ENCODE data around the gene MAPKAPK2. TPM values are rescaled to one million over a fixed set of nuclear protein-coding genes. Genes with fewer than 3 reads are reported as not detected.
A peak's percentile ranks its signal among the peaks of the same experiment; 100 is the strongest.

Gene MAPKAPK2
- total RNA-seq (2014; rRNA removed; shearing (Covaris generic)) (50.6 and 63.3 TPM in 2 replicates), polyA plus RNA-seq (2016; fragmentation: Nextera tagmentation; extraction: Ambion mirVana) (7.5 and 8.8 TPM in 2 replicates)

- Histone ChIP-seq H3K9me2 (ENCODE audit: insufficient read depth) (no peaks in the 10 kb centered on the region), H3K9me3 (ENCODE audit: low read depth) (no peaks in the 10 kb centered on the region), H3K4me1 (ENCODE audit: insufficient read depth) (peaks cover 29% of the 10 kb centered on the region), H3K27me3 (replicated peaks; ENCODE audit: insufficient read depth) (no peaks in the 10 kb centered on the region), H3K27ac (peak within 1 kb of the TSS; percentile 99), H3K9ac (peak within 1 kb of the TSS; percentile 99), H4K20me1 (ENCODE audit: insufficient read depth) (peaks cover 11% of the 10 kb centered on the region), H3F3A (ENCODE audit: insufficient read depth) (peaks cover 26% of the 10 kb centered on the region), H3K36me3 (ENCODE audit: low read depth) (no peaks in the 10 kb centered on the region), H3K4me2 (ENCODE audit: unreplicated experiment) (peak within 1 kb of the TSS; percentile 84), H3K4me3 (peak within 1 kb of the TSS; percentile 93), H3K79me2 (ENCODE audit: insufficient read depth) (peaks cover 41% of the 10 kb centered on the region), H2AFZ (peak within 1 kb of the TSS; percentile 93)
- peak; percentile 93 for DNase-seq
- in situ Hi-C loops (cut with MboI) = no loop called here
- TF ChIP-seq EZH2phosphoT487 (IDR thresholded peaks at IDR 0.05; ENCODE audit: insufficient read depth, low read depth) (no peak), EZH2 (IDR thresholded peaks at IDR 0.05; ENCODE audit: insufficient read depth, poor library complexity, severe bottlenecking) (no peak)
- 2 to 3% methylated on average over 21 to 39 of the region's 82 CpGs for WGBS, 2 experiments (ENCODE audit: low coverage in 1 of 2, low lambda C conversion rate in 2 of 2, missing lambda C conversion rate in 2 of 2)
These were observed at the start of gene MAPKAPK2 for GRCh38 chr1:206684478-206685333. MAPKAPK2 (plus strand) TSS chr1:206684905; CDS start chr1:206685230, 325 bp downstream.

DNA sequence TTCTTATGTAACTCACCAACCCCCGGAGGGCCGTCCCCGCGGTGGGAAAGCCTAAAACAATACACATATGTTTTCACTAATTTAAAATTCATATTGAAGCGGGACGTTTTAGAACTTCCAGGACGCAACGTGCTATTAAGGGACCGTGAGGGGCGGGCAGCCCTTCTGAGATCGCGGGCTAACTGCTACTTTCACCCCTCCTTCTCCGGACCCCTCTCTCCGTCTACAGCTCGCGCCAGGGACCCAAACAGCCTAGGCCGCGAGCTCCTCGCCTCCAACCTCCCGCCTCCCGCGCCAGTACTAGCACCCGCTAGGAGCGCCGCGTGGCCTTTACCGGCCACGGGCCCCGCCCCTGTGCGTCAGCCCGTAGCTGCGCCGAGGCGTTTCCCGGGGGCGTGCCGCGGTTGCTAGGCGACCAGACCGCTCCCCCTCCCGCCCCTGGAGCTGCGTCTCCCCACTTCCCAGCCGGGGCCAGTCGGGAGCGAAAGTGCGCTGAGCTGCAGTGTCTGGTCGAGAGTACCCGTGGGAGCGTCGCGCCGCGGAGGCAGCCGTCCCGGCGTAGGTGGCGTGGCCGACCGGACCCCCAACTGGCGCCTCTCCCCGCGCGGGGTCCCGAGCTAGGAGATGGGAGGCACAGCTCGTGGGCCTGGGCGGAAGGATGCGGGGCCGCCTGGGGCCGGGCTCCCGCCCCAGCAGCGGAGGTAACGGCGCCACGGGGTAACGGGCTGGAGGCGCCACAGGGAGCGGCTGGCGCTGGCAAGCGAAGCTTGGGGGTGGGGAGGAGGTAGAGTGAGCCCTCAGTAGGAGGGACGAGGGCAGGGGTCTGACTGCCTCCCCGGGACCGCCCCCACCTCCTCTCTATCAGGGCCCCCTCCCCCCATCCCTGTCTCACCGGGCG lies 49.4 kb upstream of the MAPKAPK2 start, which contains the start of gene DYRK3:
Gene DYRK3 (plus strand): TSS at position 457 of the 898 bp plus-strand sequence. CDS start 168 bp downstream, at position 625.
- H3K27ac ChIP-seq = peak within 1 kb of the TSS; percentile 94
- 0 out of 2 replicates have a peak, but pooled peaks cover 4% of the 10 kb centered on the region for H3K36me3 ChIP-seq (ENCODE audit: low read depth)
- H3K9me3 ChIP-seq (ENCODE audit: low read depth) = no peaks in the 10 kb centered on the region
- H3K9ac ChIP-seq = peak within 1 kb of the TSS; percentile 96
- peak; percentile 99 for DNase-seq
- no peaks in the 10 kb centered on the region for H3K9me2 ChIP-seq (ENCODE audit: insufficient read depth)
- 0 to 1% methylated on average over 55 to 64 of the region's 84 CpGs for WGBS, 2 experiments (ENCODE audit: low coverage in 1 of 2, low lambda C conversion rate in 2 of 2, missing lambda C conversion rate in 2 of 2)
- no peaks in the 10 kb centered on the region for H3K27me3 ChIP-seq (replicated peaks; ENCODE audit: insufficient read depth)
- no peaks in the 10 kb centered on the region for H4K20me1 ChIP-seq (ENCODE audit: insufficient read depth)
- no peak for TF ChIP-seq EZH2phosphoT487 (IDR thresholded peaks at IDR 0.05; ENCODE audit: insufficient read depth, low read depth)
- no peak for TF ChIP-seq EZH2 (IDR thresholded peaks at IDR 0.05; ENCODE audit: insufficient read depth, poor library complexity, severe bottlenecking)
- peaks cover 47% of the 10 kb centered on the region for H3K4me1 ChIP-seq (ENCODE audit: insufficient read depth)
- in situ Hi-C loops (cut with MboI) = no loop called here
- peak within 1 kb of the TSS; percentile 91 for H3K4me3 ChIP-seq
- peaks cover 43% of the 10 kb centered on the region for H3F3A ChIP-seq (ENCODE audit: insufficient read depth)
- peak within 1 kb of the TSS; percentile 92 for H3K4me2 ChIP-seq (ENCODE audit: unreplicated experiment)
- peaks cover 45% of the 10 kb centered on the region for H3K79me2 ChIP-seq (ENCODE audit: insufficient read depth)
- H2AFZ ChIP-seq = peak within 1 kb of the TSS; percentile 74

DNA sequence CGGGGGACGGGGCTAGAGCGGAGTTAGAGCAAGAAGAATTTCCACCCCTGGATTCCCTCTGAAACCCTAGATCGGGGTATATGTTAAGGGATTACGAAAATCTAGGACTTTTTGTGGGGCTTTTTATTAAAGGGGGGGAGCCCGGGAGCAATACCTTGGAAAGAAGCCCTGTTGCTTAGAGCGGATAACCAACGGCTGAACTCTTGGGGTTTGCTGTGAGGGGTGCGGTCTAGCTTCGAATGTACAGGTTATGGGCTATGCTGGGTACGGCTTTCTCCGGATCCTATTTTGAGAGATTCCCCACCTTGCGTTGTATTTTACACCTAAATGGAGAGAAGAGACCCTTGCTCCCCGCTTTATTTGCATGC lies 48.7 kb upstream of the MAPKAPK2 start:
- no peaks in the 10 kb centered on the region for H3K27me3 ChIP-seq (replicated peaks; ENCODE audit: insufficient read depth)
- H3K36me3 ChIP-seq (ENCODE audit: low read depth) = 0 out of 2 replicates have a peak, but pooled peaks cover 9% of the 10 kb centered on the region
- H4K20me1 ChIP-seq (ENCODE audit: insufficient read depth) = no peaks in the 10 kb centered on the region
- TF ChIP-seq EZH2phosphoT487 (IDR thresholded peaks at IDR 0.05; ENCODE audit: insufficient read depth, low read depth) = no peak
- TF ChIP-seq EZH2 (IDR thresholded peaks at IDR 0.05; ENCODE audit: insufficient read depth, poor library complexity, severe bottlenecking) = no peak
- H3K4me1 ChIP-seq (ENCODE audit: insufficient read depth) = peaks cover 47% of the 10 kb centered on the region
- H3K9me3 ChIP-seq (ENCODE audit: low read depth) = no peaks in the 10 kb centered on the region
- peak; percentile 64 for DNase-seq
- H3K4me2 ChIP-seq (ENCODE audit: unreplicated experiment) = peak overlapping the region; percentile 92
- H3K9me2 ChIP-seq (ENCODE audit: insufficient read depth) = no peaks in the 10 kb centered on the region
- H3F3A ChIP-seq (ENCODE audit: insufficient read depth) = peaks cover 43% of the 10 kb centered on the region
- peak overlapping the region; percentile 54 for H2AFZ ChIP-seq
- peak overlapping the region; percentile 96 for H3K9ac ChIP-seq
- H3K4me3 ChIP-seq = peak overlapping the region; percentile 91
- H3K27ac ChIP-seq = peak overlapping the region; percentile 94
- H3K79me2 ChIP-seq (ENCODE audit: insufficient read depth) = peaks cover 51% of the 10 kb centered on the region
- in situ Hi-C loops (cut with MboI) = no loop called here
- WGBS, 2 experiments (ENCODE audit: low coverage in 1 of 2, low lambda C conversion rate in 2 of 2, missing lambda C conversion rate in 2 of 2) = 3% methylated on average over 14 of the region's 14 CpGs

DNA sequence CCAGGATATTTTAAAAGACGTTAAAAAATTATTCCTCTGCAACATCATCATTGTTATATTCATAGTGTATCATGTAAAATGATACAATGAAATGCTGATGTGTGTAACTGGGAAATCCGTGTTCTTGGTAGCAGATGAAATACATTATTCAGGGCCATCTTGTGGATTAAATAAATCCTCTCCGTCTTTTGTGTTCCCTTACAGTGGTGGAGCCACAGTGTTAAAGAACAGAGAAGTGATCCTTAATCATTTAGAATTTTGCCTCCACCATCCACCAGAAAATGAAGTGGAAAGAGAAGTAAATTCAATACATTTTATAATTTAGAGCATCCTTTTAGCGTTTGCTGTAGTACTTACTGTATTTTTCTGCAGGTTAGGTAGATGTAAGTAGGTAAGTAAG lies 48.0 kb upstream of the MAPKAPK2 start:
- Histone ChIP-seq H3K4me2 (ENCODE audit: unreplicated experiment) (peak overlapping the region; percentile 92), H3K27me3 (replicated peaks; ENCODE audit: insufficient read depth) (no peaks in the 10 kb centered on the region), H4K20me1 (ENCODE audit: insufficient read depth) (no peaks in the 10 kb centered on the region), H3K4me1 (ENCODE audit: insufficient read depth) (peaks cover 47% of the 10 kb centered on the region), H2AFZ (no peak overlapping the region), H3K79me2 (ENCODE audit: insufficient read depth) (peaks cover 58% of the 10 kb centered on the region), H3K4me3 (peak overlapping the region; percentile 91), H3K9me2 (ENCODE audit: insufficient read depth) (no peaks in the 10 kb centered on the region), H3F3A (ENCODE audit: insufficient read depth) (peaks cover 43% of the 10 kb centered on the region), H3K9me3 (ENCODE audit: low read depth) (no peaks in the 10 kb centered on the region), H3K9ac (peak overlapping the region; percentile 96), H3K36me3 (ENCODE audit: low read depth) (0 out of 2 replicates have a peak, but pooled peaks cover 11% of the 10 kb centered on the region), H3K27ac (peak overlapping the region; percentile 94)
- peak; percentile 45 for DNase-seq
- in situ Hi-C loops (cut with MboI) = no loop called here
- TF ChIP-seq EZH2phosphoT487 (IDR thresholded peaks at IDR 0.05; ENCODE audit: insufficient read depth, low read depth) (no peak), EZH2 (IDR thresholded peaks at IDR 0.05; ENCODE audit: insufficient read depth, poor library complexity, severe bottlenecking) (no peak)
- 1 to 2% methylated on average over 4 of the region's 4 CpGs for WGBS, 2 experiments (ENCODE audit: low coverage in 1 of 2, low lambda C conversion rate in 2 of 2, missing lambda C conversion rate in 2 of 2)

Measured in GM23248 (cell line).